IMR-90 (cell line): ENCODE data around the gene CRYAA. TPM values are rescaled to one million over a fixed set of nuclear protein-coding genes. Genes with fewer than 3 reads are reported as not detected.

Experiments
- ATAC-seq: fragments of 200-7000 bp; cut with Tn5 transposase; 2 replicates; pipeline ENCODE4 v1.9.1; 2020; ENCODE audit warnings: low read depth, mild to moderate bottlenecking, moderate library complexity
- BruUV-seq: library from RNA; stranded (reverse); fragments of 400-500 nt; replicated peaks from 2 replicates; lab custom pipeline; 2021; lab: Mats Ljungman, UMichigan
- CTCF ChIA-PET: fragments of 300-600 bp; formaldehyde crosslinking; extraction: SDS; loops from one replicate; lab custom pipeline; 2021; ENCODE audit warnings: antibody characterized with exemption; lab: Yijun Ruan, JAX
- POLR2A ChIA-PET: fragments of 300-600 bp; sonication (Branson Sonifier 250); formaldehyde crosslinking; loops from one replicate; lab custom pipeline; 2022; ENCODE audit warnings: antibody characterized with exemption; ENCODE audit not compliant: unreplicated experiment; lab: Charles Lee
- DNase-seq: peaks from one replicate; pipeline ENCODE4 v3.0.0; 2013
- H2AFZ ChIP-seq: replicated peaks from 2 replicates; pipeline ENCODE3; 2013; ENCODE audit warnings: low read length, mild to moderate bottlenecking; ENCODE audit not compliant: poor library complexity
- H2AK5ac ChIP-seq: 2 replicates; pipeline ENCODE4 v1.6.1; 2013; ENCODE audit warnings: low read depth, low read length, inconsistent platforms
- H2AK9ac ChIP-seq: replicated peaks from 2 replicates; pipeline ENCODE3; 2013; ENCODE audit warnings: mild to moderate bottlenecking, low read depth, low read length, moderate library complexity; ENCODE audit not compliant: poor library complexity
- H2BK120ac ChIP-seq: 2 replicates; pipeline ENCODE4 v1.6.1; 2013; ENCODE audit warnings: low read depth, low read length, inconsistent platforms
- H2BK15ac ChIP-seq: 3 replicates; pipeline ENCODE4 v1.6.1; 2013; ENCODE audit warnings: low read depth, low read length, inconsistent platforms
- H2BK20ac ChIP-seq: 2 replicates; pipeline ENCODE4 v1.6.1; 2013; ENCODE audit warnings: low read depth, mild to moderate bottlenecking, inconsistent platforms, low read length, moderate library complexity
- H2BK5ac ChIP-seq: 2 replicates; pipeline ENCODE4 v1.6.1; 2013; ENCODE audit warnings: mild to moderate bottlenecking, low read depth, low read length, inconsistent platforms; ENCODE audit not compliant: poor library complexity, severe bottlenecking
- H3K14ac ChIP-seq: replicated peaks from 2 replicates; pipeline ENCODE4 v1.6.1; 2013; ENCODE audit warnings: low read depth, low read length, inconsistent platforms
- H3K18ac ChIP-seq: 2 replicates; pipeline ENCODE4 v1.6.1; 2013; ENCODE audit warnings: low read depth, low read length, control low read depth
- H3K23ac ChIP-seq: 2 replicates; pipeline ENCODE4 v1.6.1; 2013; ENCODE audit warnings: low read depth, low read length, inconsistent platforms
- H3K27ac ChIP-seq: 2 replicates; pipeline ENCODE4 v1.5.1; 2013; ENCODE audit warnings: mild to moderate bottlenecking, control low read depth, low read length; ENCODE audit not compliant: insufficient read depth
- H3K27me3 ChIP-seq: 2 replicates; pipeline ENCODE4 v1.6.1; 2013; ENCODE audit warnings: low read length; ENCODE audit not compliant: control insufficient read depth, insufficient read depth
- H3K36me3 ChIP-seq: 2 replicates; pipeline ENCODE4 v1.6.1; 2013; ENCODE audit warnings: low read length, mixed read lengths; ENCODE audit not compliant: control insufficient read depth, insufficient read depth
- H3K4ac ChIP-seq: 2 replicates; pipeline ENCODE4 v1.6.1; 2013; ENCODE audit warnings: low read depth, low read length, inconsistent platforms
- H3K4me1 ChIP-seq: 2 replicates; pipeline ENCODE4 v1.6.1; 2013; ENCODE audit warnings: low read length, mixed read lengths; ENCODE audit not compliant: control insufficient read depth, insufficient read depth
- H3K4me2 ChIP-seq: 2 replicates; pipeline ENCODE4 v1.6.1; 2013; ENCODE audit warnings: low read depth, mild to moderate bottlenecking, control low read depth, low read length, moderate library complexity
- H3K4me3 ChIP-seq: 2 replicates; pipeline ENCODE4 v1.5.1; 2013; ENCODE audit warnings: low read depth, mild to moderate bottlenecking, control low read depth, low read length, moderate library complexity; ENCODE audit not compliant: insufficient read depth
- H3K56ac ChIP-seq: 2 replicates; pipeline ENCODE4 v1.6.1; 2013; ENCODE audit warnings: low read length, inconsistent platforms; ENCODE audit not compliant: insufficient read depth; ENCODE audit errors: extremely low read depth
- H3K79me1 ChIP-seq, 2 experiments: 2 replicates each; pipeline ENCODE4 v1.6.1; 2013; ENCODE audit warnings: low read length in 2 of 2, inconsistent platforms in 1 of 2, low read depth in 1 of 2
- H3K9ac ChIP-seq: 2 replicates; pipeline ENCODE4 v1.6.1; 2013; ENCODE audit warnings: low read depth, low read length, control low read depth
- H3K9me1 ChIP-seq: 2 replicates; pipeline ENCODE4 v1.6.1; 2013; ENCODE audit warnings: low read length, inconsistent platforms; ENCODE audit not compliant: insufficient read depth
- H3K9me3 ChIP-seq: 2 replicates; pipeline ENCODE4 v1.6.1; 2013; ENCODE audit warnings: low read length; ENCODE audit not compliant: control insufficient read depth, insufficient read depth
- H4K20me1 ChIP-seq: 2 replicates; pipeline ENCODE4 v1.6.1; 2013; ENCODE audit warnings: low read length, inconsistent platforms; ENCODE audit not compliant: insufficient read depth
- H4K5ac ChIP-seq: 2 replicates; pipeline ENCODE4 v1.6.1; 2013; ENCODE audit warnings: mild to moderate bottlenecking, low read depth, low read length, control low read depth
- H4K8ac ChIP-seq, 2 experiments: 2 replicates each; pipeline ENCODE4 v1.6.1; 2013; ENCODE audit warnings: low read depth in 2 of 2, low read length in 2 of 2, control low read depth in 1 of 2, inconsistent platforms in 1 of 2
- H4K91ac ChIP-seq: 2 replicates; pipeline ENCODE4 v1.6.1; 2013; ENCODE audit warnings: low read depth, low read length, inconsistent platforms; ENCODE audit not compliant: insufficient read depth
- BHLHE40 ChIP-seq: fragments of 150-350 bp; IDR thresholded peaks from 2 replicates; pipeline ENCODE4 v1.6.1; 2016; ENCODE audit warnings: mild to moderate bottlenecking, low read depth, low read length
- CEBPB ChIP-seq: IDR thresholded peaks from 2 replicates; pipeline ENCODE4 v1.6.1; 2012; ENCODE audit warnings: low read depth, low read length, improper control_type of control experiment
- FOS ChIP-seq: fragments of 150-350 bp; IDR thresholded peaks from 2 replicates; pipeline ENCODE4 v1.6.1; 2016; ENCODE audit warnings: low read depth, low read length
- MAFK ChIP-seq: IDR thresholded peaks from 2 replicates; pipeline ENCODE4 v1.6.1; 2012; ENCODE audit warnings: low read depth, low read length, improper control_type of control experiment
- MAZ ChIP-seq: IDR thresholded peaks from 2 replicates; pipeline ENCODE4 v1.6.1; 2012; ENCODE audit warnings: low read depth, mild to moderate bottlenecking, low read length, improper control_type of control experiment, moderate library complexity, borderline replicate concordance
- MXI1 ChIP-seq: IDR thresholded peaks from 2 replicates; pipeline ENCODE4 v1.6.1; 2012; ENCODE audit warnings: low read depth, mild to moderate bottlenecking, low read length, moderate library complexity, borderline replicate concordance
- NFE2L2 ChIP-seq: fragments of 150-350 bp; IDR thresholded peaks from 2 replicates; pipeline ENCODE4 v1.6.1; 2016; ENCODE audit warnings: low read depth, mild to moderate bottlenecking, low read length
- POLR2A ChIP-seq: IDR thresholded peaks from 2 replicates; pipeline ENCODE4 v1.6.1; 2012; ENCODE audit warnings: mild to moderate bottlenecking, low read depth, low read length
- RAD21 ChIP-seq: IDR thresholded peaks from 2 replicates; pipeline ENCODE4 v1.6.1; 2012; ENCODE audit warnings: low read length, improper control_type of control experiment
- RCOR1 ChIP-seq: IDR thresholded peaks from 2 replicates; pipeline ENCODE4 v1.6.1; 2012; ENCODE audit warnings: mild to moderate bottlenecking, low read length, improper control_type of control experiment; ENCODE audit not compliant: insufficient replicate concordance
- RFX5 ChIP-seq: IDR thresholded peaks from 2 replicates; pipeline ENCODE4 v1.8.0; 2012; ENCODE audit warnings: low read depth, mild to moderate bottlenecking, low read length, moderate library complexity
- SMC3 ChIP-seq: fragments of 150-350 bp; IDR thresholded peaks from 2 replicates; pipeline ENCODE4 v1.6.1; 2016; ENCODE audit warnings: low read depth, mild to moderate bottlenecking, antibody characterized with exemption, low read length, moderate library complexity
- whole genome bisulfite sequencing, 2 experiments: methylation state at CpG; one replicate each; pipeline versions ENCODE4 v1.1.5 to v1.1.7; 2013; ENCODE audit warnings: missing lambda C conversion rate in 2 of 2; ENCODE audit not compliant: insufficient read length in 1 of 2; ENCODE audit errors: extremely low coverage in 2 of 2; 5-methylcytosine and 5-hydroxymethylcytosine counted together
- dilution Hi-C: fragments of 300-500 bp; cut with HindIII; formaldehyde crosslinking; loops from one replicate; pipeline ENCODE4 v1.14.3; 2018; ENCODE audit warnings: low sequenced_read_pairs; ENCODE audit not compliant: unreplicated experiment
- in situ Hi-C: fragments of 300-500 bp; cut with MboI; formaldehyde crosslinking; loops from 3 replicates; pipeline ENCODE4 v1.14.3; 2019; ENCODE audit warnings: low sequenced_read_pairs, inconsistent platforms, mixed read lengths
- intact Hi-C: fragments of 100-400 bp; cut with micrococcal nuclease; formaldehyde crosslinking; loops from 2 replicates; pipeline ENCODE4 v1.10.0; 2022
- polyA plus RNA-seq, 3 experiments: library from polyadenylated mRNA; depleted of rRNA; stranded (reverse); fragments of >200 nt; gene quantifications; 2 replicates each; pipeline ENCODE4 v1.2.3, GENCODE V29; 2012; ENCODE audit warnings: low replicate concordance in 1 of 3
- total RNA-seq: library from RNA; depleted of rRNA; stranded (reverse); fragments of >200 nt; gene quantifications from 2 replicates; pipeline ENCODE4 v1.2.3, GENCODE V29; 2012
- TF ChIP-seq, protein P1 (sequence below): fragments of 150-350 bp; IDR thresholded peaks from 2 replicates; pipeline ENCODE4 v1.6.1; 2017; ENCODE audit warnings: mild to moderate bottlenecking, antibody characterized with exemption, low read length, low read depth
- TF ChIP-seq, protein P2 (sequence below): fragments of 150-350 bp; IDR thresholded peaks from 2 replicates; pipeline ENCODE4 v1.6.1; 2016; ENCODE audit warnings: low read depth, mild to moderate bottlenecking, low read length, moderate library complexity, borderline replicate concordance

The CRYAA gene
- total and polyA plus RNA-seq, 2 of the 4 experiments (the other 2 are of a cell fraction): not detected

DNA sequence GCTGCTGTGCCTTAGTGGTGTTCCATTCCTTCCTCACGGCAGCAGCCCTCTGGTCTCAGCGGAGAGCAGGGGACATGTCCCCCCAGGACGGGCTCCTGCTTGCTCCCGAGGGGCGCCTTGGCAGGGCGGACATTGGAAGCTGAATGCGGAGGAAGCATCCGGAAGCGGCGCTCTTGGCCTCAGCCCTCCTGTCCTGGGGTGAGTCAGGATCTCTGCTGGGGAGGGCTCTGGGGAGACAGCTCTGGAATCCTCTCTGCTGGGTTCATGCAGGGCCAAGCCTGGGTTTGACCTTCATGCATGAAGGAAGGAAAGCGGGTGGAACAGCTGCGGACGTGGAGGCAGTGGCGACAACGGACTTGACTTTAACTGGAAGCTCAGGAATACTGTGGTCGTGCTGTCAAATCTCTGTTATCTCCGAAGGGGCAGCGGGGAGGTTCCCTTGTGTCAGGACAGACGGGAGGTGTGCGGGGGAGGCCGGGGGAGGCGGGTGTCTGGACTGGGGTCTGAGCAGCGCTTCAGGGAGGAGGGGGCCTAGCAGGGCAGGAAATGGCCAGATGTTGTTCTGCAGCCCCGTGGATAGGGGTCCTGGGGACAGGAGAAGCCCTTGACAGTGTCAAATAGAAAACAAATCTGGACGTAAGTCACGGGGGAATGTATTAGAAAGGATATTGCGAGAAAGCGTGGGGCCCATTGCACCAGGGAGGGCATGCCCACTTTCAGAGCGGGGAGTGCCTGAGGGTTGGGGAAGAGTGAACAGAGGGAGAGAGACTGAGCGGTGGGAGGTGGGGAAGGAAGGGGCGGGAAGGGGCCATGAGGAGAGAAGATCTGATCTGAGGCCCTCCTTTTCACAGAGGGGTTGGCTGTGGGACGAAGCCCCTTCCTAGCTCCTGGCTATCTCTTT, 26.6 kb downstream of the CRYAA start:
- no peak for DNase-seq
- dilution Hi-C loops: no loop called here
- POLR2A ChIA-PET: no interaction called here

More for the DNA sequence above, 26.6 kb downstream of the CRYAA start:
- Histone ChIP-seq H3K18ac (no peak overlapping the region), H3K9me3 (peaks cover 2% of the 10 kb centered on the region; the same call in 1 of the 2 replicates), H2BK20ac (no peak overlapping the region), H3K27me3 (peaks cover 25% of the 10 kb centered on the region), H3K4ac (no peak overlapping the region), H2AK5ac (no peak overlapping the region), H3K56ac (no peak overlapping the region), H2BK120ac (no peak overlapping the region), H4K91ac (no peak overlapping the region), H3K4me1 (peaks cover 2% of the 10 kb centered on the region; the same call in 1 of the 2 replicates), H3K9me1 (peaks cover 3% of the 10 kb centered on the region; the same call in 1 of the 2 replicates), H4K8ac (no peak overlapping the region), H2AFZ (no peak overlapping the region), H3K14ac (no peak overlapping the region), H2AK9ac (no peak overlapping the region), H3K36me3 (no peaks in the 10 kb centered on the region), H3K23ac (no peak overlapping the region), H3K4me2 (no peak overlapping the region), H2BK15ac (no peak overlapping the region), H4K20me1 (no peaks in the 10 kb centered on the region), H3K4me3 (no peak overlapping the region), H3K79me1 (no peaks in the 10 kb centered on the region), H3K9ac (no peak overlapping the region), H4K5ac (no peak overlapping the region), H2BK5ac (no peak overlapping the region), H3K27ac (no peak overlapping the region)
- in situ Hi-C loops: no loop called here
- no peak for ATAC-seq
- TF ChIP-seq MAZ (no peak), MAFK (no peak), NFE2L2 (no peak), BHLHE40 (no peak), CEBPB (no peak), SMC3 (no peak), MXI1 (no peak), RFX5 (no peak), RAD21 (no peak), RCOR1 (no peak), FOS (no peak), POLR2A (no peak)
- TF ChIP-seq, protein P1, sequence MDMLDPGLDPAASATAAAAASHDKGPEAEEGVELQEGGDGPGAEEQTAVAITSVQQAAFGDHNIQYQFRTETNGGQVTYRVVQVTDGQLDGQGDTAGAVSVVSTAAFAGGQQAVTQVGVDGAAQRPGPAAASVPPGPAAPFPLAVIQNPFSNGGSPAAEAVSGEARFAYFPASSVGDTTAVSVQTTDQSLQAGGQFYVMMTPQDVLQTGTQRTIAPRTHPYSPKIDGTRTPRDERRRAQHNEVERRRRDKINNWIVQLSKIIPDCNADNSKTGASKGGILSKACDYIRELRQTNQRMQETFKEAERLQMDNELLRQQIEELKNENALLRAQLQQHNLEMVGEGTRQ: no peak
- TF ChIP-seq, protein P2, sequence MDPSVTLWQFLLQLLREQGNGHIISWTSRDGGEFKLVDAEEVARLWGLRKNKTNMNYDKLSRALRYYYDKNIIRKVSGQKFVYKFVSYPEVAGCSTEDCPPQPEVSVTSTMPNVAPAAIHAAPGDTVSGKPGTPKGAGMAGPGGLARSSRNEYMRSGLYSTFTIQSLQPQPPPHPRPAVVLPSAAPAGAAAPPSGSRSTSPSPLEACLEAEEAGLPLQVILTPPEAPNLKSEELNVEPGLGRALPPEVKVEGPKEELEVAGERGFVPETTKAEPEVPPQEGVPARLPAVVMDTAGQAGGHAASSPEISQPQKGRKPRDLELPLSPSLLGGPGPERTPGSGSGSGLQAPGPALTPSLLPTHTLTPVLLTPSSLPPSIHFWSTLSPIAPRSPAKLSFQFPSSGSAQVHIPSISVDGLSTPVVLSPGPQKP: no peak
- intact Hi-C loops: no loop called here
- 69% methylated on average over 17 of the region's 32 CpGs; no CpG with 5 or more reads in 1 of the 2 experiments for WGBS, 2 experiments
- BruUV-seq: no TSS peak
- CTCF ChIA-PET: no interaction called here
